CD4-positive, CD25-positive, alpha-beta regulatory T cell (primary cell): Measurements from ENCODE around the gene DOCK3. TPM values are rescaled to one million over a fixed set of nuclear protein-coding genes. Genes with fewer than 3 reads are reported as not detected.

Experiments
- ATAC-seq, 2 donors: fragments of 150-1000 bp; cut with Tn5 transposase; one replicate each; pipeline ENCODE4 v1.10.0; 2021; ENCODE audit warnings: low read depth in 2 of 2, moderate number of reproducible peaks in 2 of 2, moderate library complexity in 1 of 2
- DNase-seq, 3 donors: peaks; one replicate each; pipeline versions ENCODE4 v3.0.0 to v3.0.0-alpha.2; 2012 to 2022; ENCODE audit warnings: mixed read lengths in 1 of 3
- H3K27ac ChIP-seq: one replicate; pipeline ENCODE4 v1.7.0; 2013; ENCODE audit warnings: mild to moderate bottlenecking, low read length; ENCODE audit not compliant: insufficient read depth, poor library complexity, severe bottlenecking
- H3K27me3 ChIP-seq: one replicate; pipeline ENCODE4 v1.7.0; 2013; ENCODE audit warnings: low read length; ENCODE audit not compliant: control insufficient read depth, insufficient read depth
- H3K36me3 ChIP-seq: one replicate; pipeline ENCODE4 v1.7.0; 2013; ENCODE audit warnings: mild to moderate bottlenecking, low read length, moderate library complexity; ENCODE audit not compliant: control insufficient read depth, insufficient read depth
- H3K4me1 ChIP-seq: 2 replicates; pipeline ENCODE4 v1.7.0; 2013; ENCODE audit warnings: mild to moderate bottlenecking, low read length; ENCODE audit not compliant: insufficient read depth, control insufficient read depth, poor library complexity, severe bottlenecking
- H3K4me3 ChIP-seq: one replicate; pipeline ENCODE4 v1.7.0; 2013; ENCODE audit warnings: low read depth, mild to moderate bottlenecking, low read length, moderate library complexity
- H3K9me3 ChIP-seq, 2 experiments: 1 replicate in 1 of 2; 2 replicates in 1 of 2; pipeline ENCODE4 v1.7.0; 2013; ENCODE audit warnings: low read length in 2 of 2, mild to moderate bottlenecking in 1 of 2, moderate library complexity in 1 of 2; ENCODE audit not compliant: control insufficient read depth in 2 of 2
- H3K27ac Mint-ChIP-seq, 3 donors: one replicate each; pipeline ENCODE4 v1.8.0; 2020 to 2022; ENCODE audit warnings: mild to moderate bottlenecking in 3 of 3, mixed read lengths in 3 of 3, moderate library complexity in 2 of 3
- H3K27me3 Mint-ChIP-seq: one replicate; pipeline ENCODE4 v1.8.0; 2022; ENCODE audit warnings: mild to moderate bottlenecking, mixed read lengths
- H3K36me3 Mint-ChIP-seq: one replicate; pipeline ENCODE4 v1.8.0; 2020; ENCODE audit warnings: mixed read lengths
- H3K4me1 Mint-ChIP-seq, 4 donors: one replicate each; pipeline ENCODE4 v1.8.0; 2020 to 2022; ENCODE audit warnings: mixed read lengths in 4 of 4, mild to moderate bottlenecking in 1 of 4
- H3K4me3 Mint-ChIP-seq, 4 donors: one replicate each; pipeline ENCODE4 v1.8.0; 2020 to 2022; ENCODE audit warnings: mild to moderate bottlenecking in 4 of 4, mixed read lengths in 4 of 4, moderate library complexity in 3 of 4
- H3K9me3 Mint-ChIP-seq, 7 donors: one replicate each; pipeline ENCODE4 v1.8.0; 2020 to 2022; ENCODE audit warnings: mixed read lengths in 7 of 7, mild to moderate bottlenecking in 3 of 7, moderate library complexity in 2 of 7
- polyA plus RNA-seq, 4 donors: library from polyadenylated mRNA; unstranded; fragments of 300-500 nt; fragmentation: Illumina TruSeq; gene quantifications; one replicate each; pipeline ENCODE4 v1.2.3, GENCODE V29; 2021
- total RNA-seq: library from RNA; stranded (reverse); gene quantifications from one replicate; pipeline ENCODE4 v1.2.3, GENCODE V29; 2022

The DOCK3 gene
- total and polyA plus RNA-seq, 5 donors from 2014 or later: 0.03 to 0.35 (median 0.08) TPM

GRCh38 chr3:50689558-50689957 lies 14.8 kb downstream of the DOCK3 start:
- H3K4me1 ChIP-seq: no peaks in the 10 kb centered on the region
- no peak overlapping the region for H3K4me3 ChIP-seq
- H3K36me3 ChIP-seq: no peaks in the 10 kb centered on the region
- H3K27me3 Mint-ChIP-seq: peaks cover 6% of the 10 kb centered on the region
- ATAC-seq (no peak), DNase-seq (no peak)
- no peaks in the 10 kb centered on the region for H3K36me3 Mint-ChIP-seq
- H3K9me3 Mint-ChIP-seq: no peaks in the 10 kb centered on the region
- no peak overlapping the region for H3K4me3 Mint-ChIP-seq
- H3K27me3 ChIP-seq: peaks cover 3% of the 10 kb centered on the region
- no peak overlapping the region for H3K27ac Mint-ChIP-seq
- H3K9me3 ChIP-seq: no peaks in the 10 kb centered on the region
- no peak overlapping the region for H3K27ac ChIP-seq
- peaks cover 4 to 9% (median 6%) of the 10 kb centered on the region in 4 donors for H3K4me1 Mint-ChIP-seq

GRCh38 chr3:50695031-50695430 lies 20.3 kb downstream of the DOCK3 start:
- no peak overlapping the region for H3K27ac Mint-ChIP-seq
- Histone ChIP-seq H3K9me3 (peaks cover 9% of the 10 kb centered on the region in 2 experiments), H3K4me1 (no peaks in the 10 kb centered on the region), H3K4me3 (no peak overlapping the region), H3K27ac (no peak overlapping the region), H3K27me3 (no peaks in the 10 kb centered on the region), H3K36me3 (no peaks in the 10 kb centered on the region)
- no peaks in the 10 kb centered on the region for H3K4me1 Mint-ChIP-seq
- H3K4me3 Mint-ChIP-seq: no peak overlapping the region
- H3K9me3 Mint-ChIP-seq: peaks cover 0 to 12% (median 4%) of the 10 kb centered on the region in 7 donors
- ATAC-seq (no peak), DNase-seq (no peak)
- H3K27me3 Mint-ChIP-seq: peaks cover 5% of the 10 kb centered on the region
- no peaks in the 10 kb centered on the region for H3K36me3 Mint-ChIP-seq

GRCh38 chr3:50696276-50696675 lies 21.5 kb downstream of the DOCK3 start:
- no peak overlapping the region for H3K4me3 Mint-ChIP-seq
- H3K4me1 Mint-ChIP-seq: no peaks in the 10 kb centered on the region
- H3K9me3 Mint-ChIP-seq: peaks cover 0 to 12% (median 4%) of the 10 kb centered on the region in 7 donors

GRCh38 chr3:50698269-50698668 lies 23.5 kb downstream of the DOCK3 start:
- Histone ChIP-seq H3K36me3 (no peaks in the 10 kb centered on the region), H3K4me3 (no peak overlapping the region), H3K27me3 (peaks cover 5% of the 10 kb centered on the region), H3K9me3 (peaks cover 9% of the 10 kb centered on the region in 2 experiments), H3K27ac (no peak overlapping the region), H3K4me1 (no peaks in the 10 kb centered on the region)
- H3K9me3 Mint-ChIP-seq: peaks cover 0 to 12% (median 4%) of the 10 kb centered on the region in 7 donors
- DNase-seq (no peak), ATAC-seq (no peak)
- peaks cover 12% of the 10 kb centered on the region for H3K27me3 Mint-ChIP-seq
- H3K4me3 Mint-ChIP-seq: no peak overlapping the region
- no peak overlapping the region for H3K27ac Mint-ChIP-seq
- no peaks in the 10 kb centered on the region for H3K4me1 Mint-ChIP-seq
- H3K36me3 Mint-ChIP-seq: no peaks in the 10 kb centered on the region

More at GRCh38 chr3:50696276-50696675, 21.5 kb downstream of the DOCK3 start:
- peaks cover 1% of the 10 kb centered on the region for H3K27me3 ChIP-seq
- no peak for ATAC-seq
- Mint-ChIP-seq H3K27me3 (peaks cover 5% of the 10 kb centered on the region), H3K27ac (no peak overlapping the region), H3K36me3 (no peaks in the 10 kb centered on the region)
- H3K36me3 ChIP-seq: no peaks in the 10 kb centered on the region
- H3K27ac ChIP-seq: no peak overlapping the region
- H3K9me3 ChIP-seq: peaks cover 9% of the 10 kb centered on the region in 2 experiments
- H3K4me3 ChIP-seq: no peak overlapping the region
- no peak for DNase-seq
- no peaks in the 10 kb centered on the region for H3K4me1 ChIP-seq

- no peaks in the 10 kb centered on the region for H3K9me3 ChIP-seq
- H3K4me1 ChIP-seq: no peaks in the 10 kb centered on the region
- no peaks in the 10 kb centered on the region for H3K36me3 ChIP-seq
- no peaks in the 10 kb centered on the region for H3K27me3 ChIP-seq
- Mint-ChIP-seq H3K27ac (no peak overlapping the region), H3K4me3 (no peak overlapping the region), H3K27me3 (peaks cover 16% of the 10 kb centered on the region), H3K36me3 (no peaks in the 10 kb centered on the region), H3K4me1 (peaks cover 0 to 2% (median 0%) of the 10 kb centered on the region in 4 donors), H3K9me3 (peaks cover 0 to 6% (median 0%) of the 10 kb centered on the region in 7 donors)
- H3K4me3 ChIP-seq: no peak overlapping the region
- ATAC-seq (no peak), DNase-seq (peak in 1 of 3 donors; percentile 32)
- H3K27ac ChIP-seq: no peak overlapping the region
Observed at GRCh38 chr3:50708620-50709019, 33.9 kb downstream of the DOCK3 start.

- H3K4me3 Mint-ChIP-seq: no peak overlapping the region
- H3K27ac Mint-ChIP-seq: no peak overlapping the region
- H3K27me3 Mint-ChIP-seq: peaks cover 15% of the 10 kb centered on the region
- ATAC-seq (no peak), DNase-seq (no peak)
- no peaks in the 10 kb centered on the region for H3K4me1 Mint-ChIP-seq
- peaks cover 0 to 2% (median 0%) of the 10 kb centered on the region in 7 donors for H3K9me3 Mint-ChIP-seq
- Histone ChIP-seq H3K27me3 (peaks cover 3% of the 10 kb centered on the region), H3K9me3 (no peaks in the 10 kb centered on the region), H3K4me3 (no peak overlapping the region), H3K27ac (no peak overlapping the region), H3K4me1 (no peaks in the 10 kb centered on the region), H3K36me3 (no peaks in the 10 kb centered on the region)
- no peaks in the 10 kb centered on the region for H3K36me3 Mint-ChIP-seq
Observed at GRCh38 chr3:50714946-50715345, 40.2 kb downstream of the DOCK3 start.

- DNase-seq (no peak), ATAC-seq (no peak)
- no peaks in the 10 kb centered on the region for H3K9me3 ChIP-seq
- no peaks in the 10 kb centered on the region for H3K4me1 ChIP-seq
- peaks cover 4% of the 10 kb centered on the region for H3K27me3 ChIP-seq
- no peak overlapping the region for H3K27ac Mint-ChIP-seq
- H3K36me3 Mint-ChIP-seq: no peaks in the 10 kb centered on the region
- peaks cover 0 to 2% (median 0%) of the 10 kb centered on the region in 4 donors for H3K4me1 Mint-ChIP-seq
- H3K27me3 Mint-ChIP-seq: peaks cover 35% of the 10 kb centered on the region
- H3K4me3 ChIP-seq: no peak overlapping the region
- H3K9me3 Mint-ChIP-seq: peaks cover 0 to 5% (median 0%) of the 10 kb centered on the region in 7 donors
- no peak overlapping the region for H3K27ac ChIP-seq
- no peak overlapping the region for H3K4me3 Mint-ChIP-seq
- no peaks in the 10 kb centered on the region for H3K36me3 ChIP-seq
Observed at GRCh38 chr3:50724831-50725230, 50.1 kb downstream of the DOCK3 start.

- peaks cover 7% of the 10 kb centered on the region for H3K27me3 Mint-ChIP-seq
- H3K27ac Mint-ChIP-seq: no peak overlapping the region
- H3K27me3 ChIP-seq: no peaks in the 10 kb centered on the region
- H3K36me3 ChIP-seq: no peaks in the 10 kb centered on the region
- DNase-seq: no peak
- peaks cover 0 to 13% (median 3%) of the 10 kb centered on the region in 7 donors for H3K9me3 Mint-ChIP-seq
- H3K4me1 ChIP-seq: no peaks in the 10 kb centered on the region
- no peak overlapping the region for H3K27ac ChIP-seq
- ATAC-seq: no peak
- no peak overlapping the region for H3K4me3 Mint-ChIP-seq
- no peaks in the 10 kb centered on the region for H3K9me3 ChIP-seq
- H3K36me3 Mint-ChIP-seq: no peaks in the 10 kb centered on the region
- no peak overlapping the region for H3K4me3 ChIP-seq
- H3K4me1 Mint-ChIP-seq: no peaks in the 10 kb centered on the region
Observed at GRCh38 chr3:50734985-50735384, 60.3 kb downstream of the DOCK3 start.
